Ascending aorta (tissue), 2 donors: Measurements from ENCODE around the gene SHOX. TPM values are rescaled to one million over a fixed set of nuclear protein-coding genes. Genes with fewer than 3 reads are reported as not detected.
A peak's percentile ranks its signal among the peaks of the same experiment; 100 is the strongest.

Experiments
- DNase-seq, 2 donors: peaks; one replicate each; pipeline ENCODE4 v3.0.0-alpha.2; 2019; ENCODE audit warnings: low spot score in 2 of 2
- H3K27ac ChIP-seq, 2 donors: fragments of 200-600 bp; sonication (generic); one replicate each; pipeline ENCODE4 v1.5.1; 2016 to 2017; ENCODE audit warnings: mild to moderate bottlenecking in 1 of 2
- H3K27me3 ChIP-seq: fragments of 200-600 bp; sonication (generic); one replicate; pipeline ENCODE4 v1.5.1; 2017
- H3K36me3 ChIP-seq, 2 donors: fragments of 200-600 bp; sonication (generic); one replicate each; pipeline ENCODE4 v1.5.1; 2016
- H3K4me1 ChIP-seq, 2 donors: fragments of 200-600 bp; sonication (generic); one replicate each; pipeline ENCODE4 v1.5.1; 2016 to 2017; ENCODE audit warnings: mild to moderate bottlenecking in 1 of 2
- H3K4me3 ChIP-seq, 2 donors: fragments of 200-600 bp; sonication (generic); one replicate each; pipeline ENCODE4 v1.5.1; 2016 to 2017; ENCODE audit warnings: mild to moderate bottlenecking in 1 of 2
- H3K9me3 ChIP-seq, 2 donors: fragments of 200-600 bp; sonication (generic); one replicate each; pipeline ENCODE4 v1.5.1; 2016
- intact Hi-C: fragments of 100-400 bp; cut with DNase I; formaldehyde crosslinking; loops from one replicate; pipeline ENCODE4 v1.15.1; 2023
- total RNA-seq: library from RNA; depleted of rRNA; stranded (reverse); fragments of >200 nt; gene quantifications from one replicate; pipeline ENCODE4 v1.1.0, GENCODE V29; 2016
- TF ChIP-seq, protein P1 (sequence below), 3 experiments: fragments of 200-600 bp in 2 of 3; fragments of 450-650 bp in 1 of 3; sonication (generic) in 2 of 3; IDR thresholded peaks; one replicate each; pipeline ENCODE4 v1.5.1; 2016 to 2019; ENCODE audit warnings: antibody characterized with exemption in 3 of 3, mild to moderate bottlenecking in 1 of 3, moderate library complexity in 1 of 3

SHOX gene
- total RNA-seq, 1 donor from 2014 or later, result not detected

DNA sequence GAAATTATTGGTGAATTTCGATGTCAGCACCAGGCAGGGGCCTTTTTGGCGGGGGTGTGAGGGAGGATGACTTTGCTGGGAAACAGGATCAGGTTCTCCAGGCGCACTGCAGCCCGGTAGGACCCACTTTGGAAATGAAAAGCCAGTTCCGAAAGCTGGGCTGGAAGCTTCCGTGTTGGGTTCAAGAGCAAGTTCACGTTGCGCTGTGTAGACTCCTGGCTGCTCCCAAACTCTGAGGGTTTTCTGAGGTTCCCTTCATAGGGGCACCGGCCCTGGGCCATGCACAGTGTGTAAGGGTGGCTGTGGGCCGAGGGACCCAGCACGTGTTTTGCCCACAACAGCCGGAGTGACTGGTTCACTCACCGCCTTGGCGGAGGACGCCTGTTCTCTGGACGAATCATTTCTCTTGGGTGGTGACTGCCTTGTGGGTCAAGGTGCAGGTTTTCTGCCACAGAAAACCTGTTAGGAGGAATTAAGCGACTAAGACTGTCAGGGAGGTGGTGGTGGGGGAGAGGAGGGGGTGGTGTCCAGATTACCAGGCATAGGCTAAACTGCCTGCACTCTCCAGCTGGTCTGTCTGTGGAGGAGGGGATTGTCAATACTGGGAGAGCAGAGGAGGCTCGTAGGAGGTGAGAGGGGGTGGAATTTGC lies 8.0 kb downstream of the SHOX start:
- no peaks in the 10 kb centered on the region for H3K36me3 ChIP-seq
- no peak overlapping the region for H3K4me3 ChIP-seq
- intact Hi-C loops, result no loop called here
- DNase-seq, result no peak
- H3K9me3 ChIP-seq, result no peaks in the 10 kb centered on the region
- H3K4me1 ChIP-seq, result no peaks in the 10 kb centered on the region
- no peak overlapping the region for H3K27ac ChIP-seq
- H3K27me3 ChIP-seq, result peaks cover 4% of the 10 kb centered on the region
- TF ChIP-seq, protein P1, sequence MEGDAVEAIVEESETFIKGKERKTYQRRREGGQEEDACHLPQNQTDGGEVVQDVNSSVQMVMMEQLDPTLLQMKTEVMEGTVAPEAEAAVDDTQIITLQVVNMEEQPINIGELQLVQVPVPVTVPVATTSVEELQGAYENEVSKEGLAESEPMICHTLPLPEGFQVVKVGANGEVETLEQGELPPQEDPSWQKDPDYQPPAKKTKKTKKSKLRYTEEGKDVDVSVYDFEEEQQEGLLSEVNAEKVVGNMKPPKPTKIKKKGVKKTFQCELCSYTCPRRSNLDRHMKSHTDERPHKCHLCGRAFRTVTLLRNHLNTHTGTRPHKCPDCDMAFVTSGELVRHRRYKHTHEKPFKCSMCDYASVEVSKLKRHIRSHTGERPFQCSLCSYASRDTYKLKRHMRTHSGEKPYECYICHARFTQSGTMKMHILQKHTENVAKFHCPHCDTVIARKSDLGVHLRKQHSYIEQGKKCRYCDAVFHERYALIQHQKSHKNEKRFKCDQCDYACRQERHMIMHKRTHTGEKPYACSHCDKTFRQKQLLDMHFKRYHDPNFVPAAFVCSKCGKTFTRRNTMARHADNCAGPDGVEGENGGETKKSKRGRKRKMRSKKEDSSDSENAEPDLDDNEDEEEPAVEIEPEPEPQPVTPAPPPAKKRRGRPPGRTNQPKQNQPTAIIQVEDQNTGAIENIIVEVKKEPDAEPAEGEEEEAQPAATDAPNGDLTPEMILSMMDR (IDR thresholded peaks at IDR 0.05), result no peak

DNA sequence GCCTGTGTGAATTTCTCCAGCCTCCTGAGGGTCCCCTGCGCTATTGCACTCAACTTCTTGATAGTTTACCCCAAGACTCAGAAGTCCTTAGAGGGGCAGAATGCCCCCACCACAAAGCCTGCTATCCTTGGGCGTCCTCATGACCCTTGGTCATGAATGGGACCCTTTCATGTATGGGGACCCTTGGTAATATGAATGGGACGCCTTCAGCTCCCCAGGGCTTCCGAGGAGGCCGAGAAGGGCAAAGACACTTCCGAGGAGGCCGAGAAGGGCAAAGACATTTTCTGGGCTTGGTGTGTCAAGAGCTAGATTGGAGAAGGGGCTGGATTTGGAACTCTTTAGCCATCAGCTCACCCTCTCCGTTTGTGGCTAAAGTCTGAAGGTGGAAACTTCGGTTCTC lies 8.6 kb downstream of the SHOX start:
- Histone ChIP-seq H3K4me1 (no peaks in the 10 kb centered on the region), H3K9me3 (no peaks in the 10 kb centered on the region), H3K27me3 (no peaks in the 10 kb centered on the region), H3K27ac (no peak overlapping the region), H3K4me3 (no peak overlapping the region), H3K36me3 (no peaks in the 10 kb centered on the region)
- TF ChIP-seq, protein P1 (IDR thresholded peaks at IDR 0.05), result no peak
- intact Hi-C loops, result no loop called here
- peak in 1 of 2 donors; percentile 47 for DNase-seq

DNA sequence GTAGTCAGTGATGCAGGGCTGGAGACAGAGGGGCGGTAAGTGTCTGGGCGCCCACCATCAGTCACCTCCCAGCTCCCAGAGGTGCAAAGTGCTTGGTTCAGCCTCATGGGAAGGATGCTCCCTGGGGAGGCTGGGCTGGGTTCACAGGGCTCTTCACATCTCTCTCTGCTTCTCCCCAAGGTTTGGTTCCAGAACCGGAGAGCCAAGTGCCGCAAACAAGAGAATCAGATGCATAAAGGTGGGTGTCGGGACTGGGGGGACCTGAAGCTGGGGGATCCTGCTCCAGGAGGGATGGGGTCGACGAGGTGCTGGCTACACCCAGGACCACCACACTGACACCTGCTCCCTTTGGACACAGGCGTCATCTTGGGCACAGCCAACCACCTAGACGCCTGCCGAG lies 10.1 kb downstream of the SHOX start:
- TF ChIP-seq, protein P1 (IDR thresholded peaks at IDR 0.05), result no peak
- no peak for DNase-seq
- H3K27ac ChIP-seq, result no peak overlapping the region
- H3K36me3 ChIP-seq, result no peaks in the 10 kb centered on the region
- intact Hi-C loops, result no loop called here
- no peaks in the 10 kb centered on the region for H3K9me3 ChIP-seq
- no peaks in the 10 kb centered on the region for H3K4me1 ChIP-seq
- peaks cover 5% of the 10 kb centered on the region for H3K27me3 ChIP-seq
- H3K4me3 ChIP-seq, result no peak overlapping the region

DNA sequence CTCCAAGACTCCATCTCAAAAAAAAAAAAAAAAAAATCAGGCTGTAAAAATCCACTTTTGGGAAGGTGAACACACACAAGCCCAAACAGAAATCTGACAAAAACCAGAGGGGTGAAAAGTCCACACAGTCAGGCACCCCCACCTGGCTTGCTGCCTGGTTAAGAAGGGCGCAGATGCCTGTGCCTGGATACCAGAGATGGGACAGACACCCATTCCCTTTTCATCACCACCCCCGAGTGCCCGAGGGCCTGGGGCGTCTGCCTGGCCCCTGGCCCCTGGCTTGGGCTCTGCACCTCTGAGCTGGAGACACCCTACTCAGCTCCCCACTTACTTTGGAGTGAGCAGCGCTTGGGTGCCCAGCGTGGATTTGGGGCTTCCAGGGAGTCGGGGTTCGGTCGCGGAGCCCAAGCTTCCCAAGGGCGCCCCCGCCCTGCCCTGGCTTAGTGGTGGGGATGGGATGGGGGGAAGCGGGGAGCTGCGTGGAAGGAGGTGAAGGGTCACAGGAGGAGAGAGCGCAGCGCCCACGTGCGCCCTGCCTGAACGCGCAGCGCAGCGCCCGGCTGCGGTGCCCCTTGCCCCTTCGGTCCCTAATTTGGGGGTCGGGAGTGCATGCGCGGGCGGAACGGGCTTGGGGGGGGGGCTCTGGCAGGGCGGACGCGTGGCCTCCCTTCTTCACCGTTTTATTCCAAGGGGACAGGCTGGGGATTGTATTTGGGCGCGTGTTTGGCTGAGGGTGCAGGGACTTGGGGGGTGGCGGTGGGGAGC lies 11.3 kb downstream of the SHOX start:
- Histone ChIP-seq H3K27ac (no peak overlapping the region), H3K4me1 (no peaks in the 10 kb centered on the region), H3K4me3 (no peak overlapping the region), H3K9me3 (no peaks in the 10 kb centered on the region), H3K27me3 (peaks cover 5% of the 10 kb centered on the region), H3K36me3 (no peaks in the 10 kb centered on the region)
- intact Hi-C loops, result no loop called here
- TF ChIP-seq, protein P1 (IDR thresholded peaks at IDR 0.05), result no peak
- DNase-seq, result peak in 1 of 2 donors; percentile 24

DNA sequence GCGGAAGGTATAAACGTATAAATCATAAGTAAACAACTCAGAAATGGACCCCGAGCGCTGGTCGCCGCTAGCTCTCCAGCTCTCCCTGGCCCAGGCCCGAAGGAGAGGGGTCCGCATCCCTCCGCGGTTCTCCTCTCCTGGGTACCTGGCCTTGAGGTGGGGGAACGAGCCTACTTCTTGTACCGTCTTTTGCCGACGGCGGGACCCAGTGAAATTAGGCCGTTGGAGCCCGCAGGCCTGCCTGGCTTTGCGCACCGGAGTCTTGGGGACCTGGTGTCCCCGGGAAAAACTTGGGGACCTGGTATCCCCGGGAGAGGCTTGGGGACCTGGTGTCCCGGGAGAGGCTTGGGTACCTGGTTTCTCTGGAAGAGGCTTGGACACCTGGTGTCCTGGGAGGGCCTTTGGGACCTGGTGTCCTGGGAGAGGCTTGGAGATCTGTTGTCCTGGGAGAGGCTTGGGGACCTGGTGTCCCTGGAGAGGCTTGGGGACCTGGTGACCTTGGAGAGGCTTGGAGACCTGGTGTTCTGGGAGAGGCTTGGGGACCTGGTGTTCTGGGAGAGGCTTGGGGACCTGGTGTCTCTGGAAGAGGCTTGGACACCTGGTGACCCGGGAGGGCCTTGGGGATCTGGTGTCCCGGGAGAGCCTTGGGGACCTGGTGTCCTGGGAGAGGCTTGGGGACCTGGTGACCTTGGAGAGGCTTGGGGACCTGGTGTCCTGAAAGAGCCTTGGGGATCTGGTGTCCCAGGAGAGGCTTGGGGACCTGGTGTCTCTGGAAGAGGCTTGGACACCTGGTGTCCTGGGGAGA lies 12.0 kb downstream of the SHOX start:
- intact Hi-C loops, result no loop called here
- DNase-seq, result no peak
- H3K4me3 ChIP-seq, result no peak overlapping the region
- H3K27ac ChIP-seq, result no peak overlapping the region
- TF ChIP-seq, protein P1 (IDR thresholded peaks at IDR 0.05), result no peak
- H3K4me1 ChIP-seq, result no peaks in the 10 kb centered on the region
- no peaks in the 10 kb centered on the region for H3K9me3 ChIP-seq
- H3K36me3 ChIP-seq, result no peaks in the 10 kb centered on the region
- peaks cover 5% of the 10 kb centered on the region for H3K27me3 ChIP-seq
